ENCODE results near the gene CXCL16.

DNA sequence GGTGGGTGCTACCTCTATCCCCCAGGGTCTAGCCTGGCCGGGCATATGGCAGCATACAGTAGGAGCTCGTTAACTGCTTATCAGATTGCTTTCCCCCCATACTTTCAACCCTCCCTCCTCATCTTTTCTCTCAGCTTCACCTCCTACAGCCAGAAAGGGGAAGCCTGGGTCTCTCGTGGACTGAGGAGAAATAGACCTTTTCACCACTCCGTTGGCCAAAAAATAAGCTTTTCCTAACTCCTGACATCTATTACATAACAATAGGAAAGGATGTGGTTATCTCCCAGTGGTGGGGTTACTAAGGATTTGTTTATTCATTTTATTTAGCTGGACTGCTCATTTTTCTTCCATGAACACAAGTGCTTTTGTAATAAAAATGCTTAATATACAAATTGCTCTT lies 9.0 kb upstream of the CXCL16 start:
- TF ChIP-seq, protein P1, sequence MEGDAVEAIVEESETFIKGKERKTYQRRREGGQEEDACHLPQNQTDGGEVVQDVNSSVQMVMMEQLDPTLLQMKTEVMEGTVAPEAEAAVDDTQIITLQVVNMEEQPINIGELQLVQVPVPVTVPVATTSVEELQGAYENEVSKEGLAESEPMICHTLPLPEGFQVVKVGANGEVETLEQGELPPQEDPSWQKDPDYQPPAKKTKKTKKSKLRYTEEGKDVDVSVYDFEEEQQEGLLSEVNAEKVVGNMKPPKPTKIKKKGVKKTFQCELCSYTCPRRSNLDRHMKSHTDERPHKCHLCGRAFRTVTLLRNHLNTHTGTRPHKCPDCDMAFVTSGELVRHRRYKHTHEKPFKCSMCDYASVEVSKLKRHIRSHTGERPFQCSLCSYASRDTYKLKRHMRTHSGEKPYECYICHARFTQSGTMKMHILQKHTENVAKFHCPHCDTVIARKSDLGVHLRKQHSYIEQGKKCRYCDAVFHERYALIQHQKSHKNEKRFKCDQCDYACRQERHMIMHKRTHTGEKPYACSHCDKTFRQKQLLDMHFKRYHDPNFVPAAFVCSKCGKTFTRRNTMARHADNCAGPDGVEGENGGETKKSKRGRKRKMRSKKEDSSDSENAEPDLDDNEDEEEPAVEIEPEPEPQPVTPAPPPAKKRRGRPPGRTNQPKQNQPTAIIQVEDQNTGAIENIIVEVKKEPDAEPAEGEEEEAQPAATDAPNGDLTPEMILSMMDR (IDR thresholded peaks at IDR 0.05), result no peak
- TF ChIP-seq EZH2 (IDR thresholded peaks at IDR 0.05), result no peak
- TF ChIP-seq EZH2phosphoT487 (IDR thresholded peaks at IDR 0.05), result no peak

All from neural progenitor cell (in vitro differentiated cells).